Mucosa of descending colon (tissue), 3 donors: ENCODE results near the gene DEPDC7. TPM values are rescaled to one million over a fixed set of nuclear protein-coding genes. Genes with fewer than 3 reads are reported as not detected.

Source experiments
- ATAC-seq: fragments of 200-7000 bp; cut with Tn5 transposase; one replicate; pipeline ENCODE4 v1.9.1; 2020; ENCODE audit warnings: mild to moderate bottlenecking, moderate library complexity
- DNase-seq, 3 donors: peaks; one replicate each; pipeline ENCODE4 v3.0.0-alpha.2; 2020
- H3K36me3 ChIP-seq: fragments of 200-600 bp; one replicate; pipeline ENCODE4 v1.8.0; 2021; ENCODE audit warnings: low read depth, mild to moderate bottlenecking
- H3K4me1 ChIP-seq: fragments of 200-600 bp; one replicate; pipeline ENCODE4 v1.8.0; 2021; ENCODE audit warnings: low read depth, mild to moderate bottlenecking
- H3K4me3 ChIP-seq: fragments of 200-600 bp; one replicate; pipeline ENCODE4 v1.8.0; 2021; ENCODE audit warnings: mild to moderate bottlenecking
- H3K9me3 ChIP-seq: fragments of 200-600 bp; one replicate; pipeline ENCODE4 v1.8.0; 2021; ENCODE audit warnings: mild to moderate bottlenecking
- CTCF ChIP-seq: fragments of 200-600 bp; IDR thresholded peaks from one replicate; pipeline ENCODE4 v1.8.0; 2022; ENCODE audit warnings: antibody characterized with exemption, mild to moderate bottlenecking
- intact Hi-C, 2 donors: fragments of 100-400 bp; cut with DNase I in 1 of 2; cut with micrococcal nuclease in 1 of 2; formaldehyde crosslinking; loops; one replicate each; pipeline versions ENCODE4 v1.11.0 to v1.11.1; 2022; cut with DNase I, micrococcal nuclease
- total RNA-seq, 3 donors: library from RNA; stranded (reverse); fragmentation: NEBNext Ultra II Directional in 2 of 3; extraction: Animal tissue kit (Norgen Biotek cat#: 25700) in 2 of 3; gene quantifications; one replicate each; pipeline versions ENCODE4 v1.2.1 to v1.2.4, GENCODE V29; 2021 to 2023
- donor health status: DM: no; HTN: no; CAD: no; lungs with moderate emphysema.
- donor health status: DM: no; HTN: no; CAD: no.
- donor health status: DM: no; HTN: yes; CAD: no.

The DEPDC7 gene
- total RNA-seq, 3 donors from 2014 or later, result 7.4 to 10.7 (median 7.6) TPM

- intact Hi-C loops, result no loop called here
- no peak for TF ChIP-seq CTCF
- no peaks in the 10 kb centered on the region for H3K4me1 ChIP-seq
- DNase-seq, result no peak
- no peaks in the 10 kb centered on the region for H3K9me3 ChIP-seq
- ATAC-seq, result no peak
- H3K36me3 ChIP-seq, result no peaks in the 10 kb centered on the region
- no peak overlapping the region for H3K4me3 ChIP-seq
These were observed 14.4 kb upstream of the DEPDC7 start for GRCh38 chr11:33001281-33001680.

GRCh38 chr11:33001751-33002542, 13.7 kb upstream of the DEPDC7 start:
- Histone ChIP-seq H3K9me3 (no peaks in the 10 kb centered on the region), H3K4me1 (no peaks in the 10 kb centered on the region), H3K4me3 (no peak overlapping the region), H3K36me3 (no peaks in the 10 kb centered on the region)
- intact Hi-C loops, result no loop called here
- DNase-seq (no peak), ATAC-seq (no peak)
- no peak for TF ChIP-seq CTCF

GRCh38 chr11:33005175-33005574, 10.5 kb upstream of the DEPDC7 start:
- peak; percentile 69 for ATAC-seq
- TF ChIP-seq CTCF, result no peak
- DNase-seq, result no peak
- no peaks in the 10 kb centered on the region for H3K9me3 ChIP-seq
- H3K4me3 ChIP-seq, result no peak overlapping the region
- H3K36me3 ChIP-seq, result no peaks in the 10 kb centered on the region
- intact Hi-C loops, result no loop called here
- H3K4me1 ChIP-seq, result no peaks in the 10 kb centered on the region

- H3K36me3 ChIP-seq, result no peaks in the 10 kb centered on the region
- ATAC-seq (no peak), DNase-seq (no peak)
- no peak overlapping the region for H3K4me3 ChIP-seq
- intact Hi-C loops, result no loop called here
- H3K9me3 ChIP-seq, result no peaks in the 10 kb centered on the region
- TF ChIP-seq CTCF, result no peak
- H3K4me1 ChIP-seq, result no peaks in the 10 kb centered on the region
These were observed 9.7 kb upstream of the DEPDC7 start for GRCh38 chr11:33006010-33006409.

GRCh38 chr11:33013755-33014154, 1.9 kb upstream of the DEPDC7 start:
- Histone ChIP-seq H3K36me3 (no peaks in the 10 kb centered on the region), H3K4me1 (peaks cover 20% of the 10 kb centered on the region), H3K4me3 (no peak overlapping the region), H3K9me3 (no peaks in the 10 kb centered on the region)
- TF ChIP-seq CTCF, result no peak
- intact Hi-C loops, result no loop called here
- ATAC-seq (no peak), DNase-seq (no peak)
